Esophagus squamous epithelium (tissue), 5 donors: Measurements from ENCODE around the gene HCFC1. TPM values are rescaled to one million over a fixed set of nuclear protein-coding genes. Genes with fewer than 3 reads are reported as not detected.

Experiments
- DNase-seq: peaks from one replicate; lab custom pipeline; 2025; lab: John Stamatoyannopoulos, UW
- H3K27ac ChIP-seq, 4 donors: fragments of 200-600 bp; sonication (generic); one replicate each; pipeline ENCODE4 v1.5.1; 2016 to 2019; ENCODE audit warnings: mild to moderate bottlenecking in 1 of 4
- H3K27me3 ChIP-seq, 4 donors: fragments of 200-600 bp; sonication (generic); 1 replicate in 3 of 4; 2 replicates in 1 of 4; pipeline versions ENCODE4 v1.5.1 to v1.6.0; 2017 to 2021; ENCODE audit warnings: antibody characterized with exemption in 1 of 4
- H3K36me3 ChIP-seq, 3 donors: fragments of 200-600 bp; sonication (generic); one replicate each; pipeline ENCODE4 v1.5.1; 2016 to 2019
- H3K4me1 ChIP-seq, 3 donors: fragments of 200-600 bp; sonication (generic); one replicate each; pipeline ENCODE4 v1.5.1; 2017 to 2019
- H3K4me3 ChIP-seq, 4 donors: fragments of 200-600 bp; sonication (generic); 1 replicate in 3 of 4; 2 replicates in 1 of 4; pipeline ENCODE4 v1.5.1; 2016 to 2019; ENCODE audit warnings: mild to moderate bottlenecking in 2 of 4, moderate library complexity in 1 of 4
- H3K9me3 ChIP-seq, 3 donors: fragments of 200-600 bp; sonication (generic); one replicate each; pipeline ENCODE4 v1.5.1; 2016 to 2019
- CTCF ChIP-seq, 6 experiments: fragments of 450-650 bp in 4 of 6; fragments of 200-600 bp in 2 of 6; sonication (generic) in 2 of 6; IDR thresholded peaks; one replicate each; pipeline ENCODE4 v1.5.1; 2016 to 2019; ENCODE audit warnings: antibody characterized with exemption in 6 of 6, mild to moderate bottlenecking in 4 of 6, moderate library complexity in 4 of 6
- POLR2A ChIP-seq, 4 donors: fragments of 450-650 bp; IDR thresholded peaks; one replicate each; pipeline ENCODE4 v1.6.1; 2017; ENCODE audit warnings: antibody characterized with exemption in 4 of 4, mild to moderate bottlenecking in 4 of 4, moderate library complexity in 3 of 4
- WGBS, 2 donors: methylation state at CpG; one replicate each; pipeline ENCODE4 v1.1.5; 2018; 5-methylcytosine and 5-hydroxymethylcytosine counted together
- intact Hi-C: fragments of 100-400 bp; cut with DNase I; formaldehyde crosslinking; loops from one replicate; pipeline ENCODE4 v1.15.0; 2022
- total RNA-seq, 4 donors: library from RNA; depleted of rRNA; stranded (reverse); fragments of >200 nt; gene quantifications; one replicate each; pipeline ENCODE4 v1.1.0, GENCODE V29; 2016
- donor health status: DM: yes; HTN: yes; CAD: no.

The HCFC1 gene
- total RNA-seq, 4 donors from 2014 or later = 22.2 to 54.0 (median 37.0) TPM

- H3K27me3 ChIP-seq = no peaks in the 10 kb centered on the region
- no peak for DNase-seq
- no peaks in the 10 kb centered on the region for H3K9me3 ChIP-seq
- H3K27ac ChIP-seq = no peak overlapping the region
- H3K4me3 ChIP-seq = no peak overlapping the region
- intact Hi-C loops = no loop called here
- 73 to 79% methylated on average over 5 to 6 of the region's 6 CpGs for WGBS, 2 donors
- TF ChIP-seq POLR2A (IDR thresholded peaks at IDR 0.05) (no peak), CTCF (IDR thresholded peaks at IDR 0.05) (no peak)
- no peaks in the 10 kb centered on the region for H3K4me1 ChIP-seq
- no peaks in the 10 kb centered on the region for H3K36me3 ChIP-seq
Measured at GRCh38 chrX:153911798-153912197, 59.8 kb downstream of the HCFC1 start.

GRCh38 chrX:153910446-153910845, 61.2 kb downstream of the HCFC1 start:
- intact Hi-C loops = no loop called here

GRCh38 chrX:153909980-153910360, 61.6 kb downstream of the HCFC1 start:
- 87% methylated on average over 3 of the region's 25 CpGs; no CpG with 5 or more reads in 1 of the 2 donors for WGBS, 2 donors
- H3K36me3 ChIP-seq = no peaks in the 10 kb centered on the region
- H3K9me3 ChIP-seq = no peaks in the 10 kb centered on the region
- no peak for TF ChIP-seq POLR2A (IDR thresholded peaks at IDR 0.05)
- no peak for TF ChIP-seq CTCF (IDR thresholded peaks at IDR 0.05)
- intact Hi-C loops = no loop called here
- H3K4me3 ChIP-seq = no peak overlapping the region
- no peak for DNase-seq
- H3K27ac ChIP-seq = no peak overlapping the region
- no peaks in the 10 kb centered on the region for H3K27me3 ChIP-seq
- peaks cover 0 to under 1% (median 0%) of the 10 kb centered on the region in 3 donors for H3K4me1 ChIP-seq

More at GRCh38 chrX:153910446-153910845, 61.2 kb downstream of the HCFC1 start:
- no peaks in the 10 kb centered on the region for H3K36me3 ChIP-seq
- no peak overlapping the region for H3K27ac ChIP-seq
- no peaks in the 10 kb centered on the region for H3K4me1 ChIP-seq
- no peaks in the 10 kb centered on the region for H3K27me3 ChIP-seq
- H3K4me3 ChIP-seq = no peak overlapping the region
- no peaks in the 10 kb centered on the region for H3K9me3 ChIP-seq
- WGBS, 2 donors = no CpG with 5 or more reads among the region's 22 CpGs
- TF ChIP-seq CTCF (IDR thresholded peaks at IDR 0.05) = no peak
- TF ChIP-seq POLR2A (IDR thresholded peaks at IDR 0.05) = no peak
- no peak for DNase-seq

- H3K4me3 ChIP-seq = no peak overlapping the region
- H3K9me3 ChIP-seq = no peaks in the 10 kb centered on the region
- H3K4me1 ChIP-seq = peaks cover 0 to 7% (median 0%) of the 10 kb centered on the region in 3 donors
- WGBS, 2 donors = no CpG with 5 or more reads among the region's 37 CpGs
- H3K27me3 ChIP-seq = no peaks in the 10 kb centered on the region
- intact Hi-C loops = no loop called here
- TF ChIP-seq POLR2A (IDR thresholded peaks at IDR 0.05) (no peak), CTCF (IDR thresholded peaks at IDR 0.05) (no peak)
- DNase-seq = no peak
- H3K36me3 ChIP-seq = no peaks in the 10 kb centered on the region
- no peak overlapping the region for H3K27ac ChIP-seq
Measured at GRCh38 chrX:153909024-153909979, 62.3 kb downstream of the HCFC1 start.

GRCh38 chrX:153908219-153908860, 63.3 kb downstream of the HCFC1 start:
- no peaks in the 10 kb centered on the region for H3K9me3 ChIP-seq
- H3K36me3 ChIP-seq = no peaks in the 10 kb centered on the region
- no peak overlapping the region for H3K4me3 ChIP-seq
- 83 to 93% methylated on average over 7 of the region's 23 CpGs for WGBS, 2 donors
- no peak for DNase-seq
- TF ChIP-seq CTCF (IDR thresholded peaks at IDR 0.05) = no peak
- TF ChIP-seq POLR2A (IDR thresholded peaks at IDR 0.05) = no peak
- H3K27me3 ChIP-seq = no peaks in the 10 kb centered on the region
- H3K4me1 ChIP-seq = peaks cover 0 to 16% (median 0%) of the 10 kb centered on the region in 3 donors
- H3K27ac ChIP-seq = no peak overlapping the region
- intact Hi-C loops = no loop called here
